KMS-11 (cell line): ENCODE results near the gene CTIF.

Experiments used
- H2AFZ ChIP-seq: fragments of 200-600 bp; sonication (generic); 2 replicates; pipeline ENCODE4 v1.6.1; 2016; ENCODE audit warnings: antibody characterized with exemption, mixed run types, low read depth
- H3K27ac ChIP-seq: fragments of 200-600 bp; sonication (generic); 2 replicates; pipeline ENCODE4 v1.6.1; 2016; ENCODE audit warnings: mild to moderate bottlenecking, mixed run types
- H3K27me3 ChIP-seq: fragments of 200-600 bp; sonication (generic); 2 replicates; pipeline ENCODE4 v1.6.1; 2017; ENCODE audit warnings: mild to moderate bottlenecking, low read depth, mixed run types, moderate library complexity; ENCODE audit not compliant: insufficient read depth
- H3K36me3 ChIP-seq: fragments of 200-600 bp; sonication (generic); 2 replicates; pipeline ENCODE4 v1.6.1; 2017; ENCODE audit warnings: mild to moderate bottlenecking, mixed run types; ENCODE audit not compliant: insufficient read depth
- H3K4me1 ChIP-seq: fragments of 200-600 bp; sonication (generic); 2 replicates; pipeline ENCODE4 v1.6.1; 2016; ENCODE audit warnings: mild to moderate bottlenecking, low read depth, mixed run types; ENCODE audit not compliant: poor library complexity, severe bottlenecking
- H3K4me2 ChIP-seq: fragments of 200-600 bp; sonication (generic); 2 replicates; pipeline ENCODE4 v1.7.0; 2016; ENCODE audit warnings: mild to moderate bottlenecking, mixed run types
- H3K4me3 ChIP-seq: fragments of 200-600 bp; sonication (generic); IDR thresholded peaks from 2 replicates; pipeline ENCODE4 v1.6.1; 2017; ENCODE audit warnings: low read depth, low read length, mixed read lengths; ENCODE audit not compliant: insufficient read depth
- H3K79me2 ChIP-seq: fragments of 200-600 bp; sonication (generic); 2 replicates; pipeline ENCODE4 v1.6.1; 2016; ENCODE audit warnings: low read depth, mixed run types; ENCODE audit not compliant: insufficient read depth
- H3K9ac ChIP-seq: fragments of 200-600 bp; sonication (generic); 2 replicates; pipeline ENCODE4 v1.6.1; 2016; ENCODE audit warnings: mild to moderate bottlenecking, mixed run types
- H4K20me1 ChIP-seq: fragments of 200-600 bp; sonication (generic); 2 replicates; pipeline ENCODE4 v1.6.1; 2016; ENCODE audit warnings: mild to moderate bottlenecking, mixed run types; ENCODE audit not compliant: insufficient read depth
- TF ChIP-seq, protein P1 (sequence below): fragments of 200-600 bp; sonication (generic); conservative IDR thresholded peaks from 2 replicates; pipeline ENCODE4 v1.6.1; 2017; ENCODE audit warnings: low read depth, mild to moderate bottlenecking, antibody characterized with exemption, low read length, moderate library complexity, mixed read lengths

CTIF gene

DNA sequence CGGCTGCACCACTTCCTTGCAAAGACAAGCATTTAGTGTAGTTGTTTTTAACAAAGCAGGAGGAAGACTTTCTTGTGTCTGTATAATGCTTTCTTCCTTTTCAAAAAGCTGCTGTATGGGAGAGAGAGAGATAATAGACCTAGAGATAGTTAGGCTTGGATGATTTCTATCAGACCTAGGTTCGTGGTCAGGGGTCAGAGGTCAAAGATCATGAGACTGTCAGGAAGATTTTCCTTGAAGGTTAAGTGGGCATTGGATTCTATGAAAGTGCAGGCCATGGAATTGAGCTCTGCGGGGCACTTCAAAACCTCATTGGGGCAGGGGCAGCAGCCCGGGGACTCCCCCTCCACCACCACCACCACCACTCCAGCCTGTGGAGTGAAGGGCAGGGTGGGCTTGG is 164.6 kb downstream of the CTIF start:
- no peaks in the 10 kb centered on the region for H3K36me3 ChIP-seq
- no peak overlapping the region for H3K4me3 ChIP-seq
- no peaks in the 10 kb centered on the region for H4K20me1 ChIP-seq
- no peaks in the 10 kb centered on the region for H3K27me3 ChIP-seq
- no peaks in the 10 kb centered on the region for H3K4me1 ChIP-seq
- H3K4me2 ChIP-seq: no peak overlapping the region
- no peak overlapping the region for H3K9ac ChIP-seq
- H2AFZ ChIP-seq: no peak overlapping the region
- no peak overlapping the region for H3K27ac ChIP-seq
- no peaks in the 10 kb centered on the region for H3K79me2 ChIP-seq
- TF ChIP-seq, protein P1, sequence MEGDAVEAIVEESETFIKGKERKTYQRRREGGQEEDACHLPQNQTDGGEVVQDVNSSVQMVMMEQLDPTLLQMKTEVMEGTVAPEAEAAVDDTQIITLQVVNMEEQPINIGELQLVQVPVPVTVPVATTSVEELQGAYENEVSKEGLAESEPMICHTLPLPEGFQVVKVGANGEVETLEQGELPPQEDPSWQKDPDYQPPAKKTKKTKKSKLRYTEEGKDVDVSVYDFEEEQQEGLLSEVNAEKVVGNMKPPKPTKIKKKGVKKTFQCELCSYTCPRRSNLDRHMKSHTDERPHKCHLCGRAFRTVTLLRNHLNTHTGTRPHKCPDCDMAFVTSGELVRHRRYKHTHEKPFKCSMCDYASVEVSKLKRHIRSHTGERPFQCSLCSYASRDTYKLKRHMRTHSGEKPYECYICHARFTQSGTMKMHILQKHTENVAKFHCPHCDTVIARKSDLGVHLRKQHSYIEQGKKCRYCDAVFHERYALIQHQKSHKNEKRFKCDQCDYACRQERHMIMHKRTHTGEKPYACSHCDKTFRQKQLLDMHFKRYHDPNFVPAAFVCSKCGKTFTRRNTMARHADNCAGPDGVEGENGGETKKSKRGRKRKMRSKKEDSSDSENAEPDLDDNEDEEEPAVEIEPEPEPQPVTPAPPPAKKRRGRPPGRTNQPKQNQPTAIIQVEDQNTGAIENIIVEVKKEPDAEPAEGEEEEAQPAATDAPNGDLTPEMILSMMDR: no peak

DNA sequence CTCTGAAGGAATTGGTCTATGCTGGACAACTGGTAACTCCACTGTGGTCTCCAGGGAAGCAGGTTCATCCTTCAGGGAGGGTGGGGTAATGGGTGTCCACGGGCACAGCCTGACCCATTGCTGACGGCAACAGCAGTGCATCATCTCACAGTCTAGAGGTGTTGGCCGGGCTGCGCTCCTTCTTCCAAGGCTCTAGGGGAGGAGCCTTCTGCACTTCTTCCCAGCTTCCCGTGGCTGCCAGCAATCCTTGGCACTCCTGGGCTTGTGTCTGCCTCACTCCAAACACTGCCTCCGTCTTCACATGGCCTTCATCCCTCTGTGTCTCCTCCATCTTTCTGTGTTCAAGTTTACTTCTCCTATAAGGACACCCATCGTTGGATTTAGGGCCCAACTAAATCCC is 166.2 kb downstream of the CTIF start:
- TF ChIP-seq, protein P1: no peak
- Histone ChIP-seq H3K9ac (no peak overlapping the region), H3K27me3 (no peaks in the 10 kb centered on the region), H2AFZ (no peak overlapping the region), H3K4me1 (no peaks in the 10 kb centered on the region), H3K27ac (no peak overlapping the region), H3K4me2 (no peak overlapping the region), H3K36me3 (no peaks in the 10 kb centered on the region), H4K20me1 (no peaks in the 10 kb centered on the region), H3K79me2 (no peaks in the 10 kb centered on the region), H3K4me3 (no peak overlapping the region)

DNA sequence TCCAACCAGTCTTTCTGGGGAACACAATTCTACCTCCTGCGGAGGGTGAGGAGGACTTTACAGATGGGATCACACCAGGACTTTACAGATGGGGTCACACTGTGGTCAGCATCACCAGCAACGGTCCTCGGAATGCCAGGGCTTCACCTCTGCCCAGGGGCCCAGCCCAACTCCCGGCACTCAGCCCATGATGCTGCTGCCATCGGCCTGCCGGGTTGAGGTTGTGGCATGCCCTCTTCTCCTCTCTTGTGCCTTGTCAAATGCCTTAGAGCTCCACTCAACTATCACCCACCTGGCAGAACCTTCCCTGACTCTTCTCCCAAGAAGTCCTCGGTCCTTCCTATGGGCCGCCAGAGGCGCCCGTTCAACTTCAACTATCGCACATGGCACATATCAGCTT is 166.7 kb downstream of the CTIF start:
- no peak overlapping the region for H3K4me3 ChIP-seq
- TF ChIP-seq, protein P1: no peak
- H3K27ac ChIP-seq: no peak overlapping the region
- H3K79me2 ChIP-seq: no peaks in the 10 kb centered on the region
- H4K20me1 ChIP-seq: no peaks in the 10 kb centered on the region
- no peak overlapping the region for H2AFZ ChIP-seq
- H3K4me2 ChIP-seq: no peak overlapping the region
- H3K27me3 ChIP-seq: no peaks in the 10 kb centered on the region
- no peak overlapping the region for H3K9ac ChIP-seq
- no peaks in the 10 kb centered on the region for H3K4me1 ChIP-seq
- H3K36me3 ChIP-seq: no peaks in the 10 kb centered on the region

DNA sequence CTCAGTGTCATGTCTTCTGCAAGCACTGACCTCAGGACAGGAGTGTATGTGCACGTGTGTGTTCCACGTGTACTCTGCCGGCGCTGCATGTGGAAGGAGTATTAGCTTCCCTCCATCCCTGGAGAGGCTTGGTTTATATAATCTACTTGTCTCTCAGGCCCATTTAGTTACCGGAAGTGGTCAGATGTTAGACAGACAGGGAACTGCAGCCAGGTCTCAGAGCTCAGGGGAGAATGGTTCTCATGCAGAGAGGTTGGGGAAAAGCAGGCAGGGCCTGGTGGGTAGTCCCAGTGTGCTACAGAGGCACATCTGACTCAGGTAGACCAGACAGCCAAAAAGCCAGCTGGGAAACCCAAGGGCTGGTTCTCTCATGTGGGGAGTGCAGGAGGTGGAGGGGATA is 167.9 kb downstream of the CTIF start:
- H4K20me1 ChIP-seq: no peaks in the 10 kb centered on the region
- no peaks in the 10 kb centered on the region for H3K79me2 ChIP-seq
- H3K4me1 ChIP-seq: peaks cover 5% of the 10 kb centered on the region
- H3K27ac ChIP-seq: no peak overlapping the region
- no peak overlapping the region for H3K4me3 ChIP-seq
- TF ChIP-seq, protein P1: no peak
- no peak overlapping the region for H3K9ac ChIP-seq
- no peak overlapping the region for H3K4me2 ChIP-seq
- H2AFZ ChIP-seq: no peak overlapping the region
- no peaks in the 10 kb centered on the region for H3K36me3 ChIP-seq
- H3K27me3 ChIP-seq: no peaks in the 10 kb centered on the region
